ENCODE results near the gene PTPN1. TPM values are rescaled to one million over a fixed set of nuclear protein-coding genes. Genes with fewer than 3 reads are reported as not detected.

PTPN1 gene
- total RNA-seq, 1 experiment from 2014 or later, result 30.8 TPM

- no peak overlapping the region for H2AK5ac ChIP-seq (ENCODE audit: insufficient read length, low read length)
- H3T11ph ChIP-seq (ENCODE audit: low read length), result no peak overlapping the region
- no peaks in the 10 kb centered on the region for H3K27me3 ChIP-seq (ENCODE audit: insufficient read depth, low read length)
- Mint-ChIP-seq H3K4me1 (no peaks in the 10 kb centered on the region), H3K36me3 (ENCODE audit: insufficient read depth in 1 of 3, low read depth in 3 of 3) (0 out of 7 replicates have a peak, but pooled peaks cover 0 to 3% (median 0%) of the 10 kb centered on the region in 3 experiments), H3K27ac (no peak overlapping the region), H3K9me3 (peaks cover 3 to 4% of the 10 kb centered on the region in 2 experiments; a peak in 3 of 5 replicates), H3K4me3 (no peak overlapping the region; a peak in 1 of 5 replicates), H3K27me3 (ENCODE audit: low read depth) (peaks cover 10% of the 10 kb centered on the region)
- H3K18ac ChIP-seq (ENCODE audit: insufficient read length, low read depth, low read length), result no peak overlapping the region
- H3K14ac ChIP-seq (ENCODE audit: insufficient read depth, low read length), result no peak overlapping the region
- no peak overlapping the region for H2BK5ac ChIP-seq (ENCODE audit: insufficient read length, low read length)
- WGBS (ENCODE audit: extremely low coverage, insufficient read length, low lambda C conversion rate), result no CpG with 5 or more reads among the region's 6 CpGs
- no peaks in the 10 kb centered on the region for H3K4me1 ChIP-seq (ENCODE audit: insufficient read depth, low read length)
- no peak overlapping the region for H3K4me2 ChIP-seq (ENCODE audit: insufficient read depth, insufficient read length, low read length)
- TF ChIP-seq, protein P1, sequence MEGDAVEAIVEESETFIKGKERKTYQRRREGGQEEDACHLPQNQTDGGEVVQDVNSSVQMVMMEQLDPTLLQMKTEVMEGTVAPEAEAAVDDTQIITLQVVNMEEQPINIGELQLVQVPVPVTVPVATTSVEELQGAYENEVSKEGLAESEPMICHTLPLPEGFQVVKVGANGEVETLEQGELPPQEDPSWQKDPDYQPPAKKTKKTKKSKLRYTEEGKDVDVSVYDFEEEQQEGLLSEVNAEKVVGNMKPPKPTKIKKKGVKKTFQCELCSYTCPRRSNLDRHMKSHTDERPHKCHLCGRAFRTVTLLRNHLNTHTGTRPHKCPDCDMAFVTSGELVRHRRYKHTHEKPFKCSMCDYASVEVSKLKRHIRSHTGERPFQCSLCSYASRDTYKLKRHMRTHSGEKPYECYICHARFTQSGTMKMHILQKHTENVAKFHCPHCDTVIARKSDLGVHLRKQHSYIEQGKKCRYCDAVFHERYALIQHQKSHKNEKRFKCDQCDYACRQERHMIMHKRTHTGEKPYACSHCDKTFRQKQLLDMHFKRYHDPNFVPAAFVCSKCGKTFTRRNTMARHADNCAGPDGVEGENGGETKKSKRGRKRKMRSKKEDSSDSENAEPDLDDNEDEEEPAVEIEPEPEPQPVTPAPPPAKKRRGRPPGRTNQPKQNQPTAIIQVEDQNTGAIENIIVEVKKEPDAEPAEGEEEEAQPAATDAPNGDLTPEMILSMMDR (conservative IDR thresholded peaks at IDR 0.05), result no peak
- H4K91ac ChIP-seq (ENCODE audit: insufficient read length, low read depth, low read length), result no peak overlapping the region
- no peak overlapping the region for H2BK20ac ChIP-seq (ENCODE audit: low read depth, low read length, poor library complexity, severe bottlenecking)
- no peaks in the 10 kb centered on the region for H3K9me3 ChIP-seq (ENCODE audit: control insufficient read depth, low read depth, low read length)
- H3K79me1 ChIP-seq (ENCODE audit: insufficient read depth, low read depth, low read length, poor library complexity, severe bottlenecking), result no peaks in the 10 kb centered on the region
- DNase-seq, result no peak
- no peak overlapping the region for H3K27ac ChIP-seq (ENCODE audit: insufficient read length, low read depth, low read length)
- no peak overlapping the region for H2BK12ac ChIP-seq (ENCODE audit: insufficient read length, low read depth, low read length)
- no peak overlapping the region for H3K23ac ChIP-seq (ENCODE audit: insufficient read length, low read depth, low read length)
- no peak overlapping the region for H3K56ac ChIP-seq (ENCODE audit: insufficient read length, low read depth, low read length)
- no peaks in the 10 kb centered on the region for H4K20me1 ChIP-seq (ENCODE audit: control insufficient read depth, insufficient read depth, insufficient read length)
- no peak overlapping the region for H2BK120ac ChIP-seq (ENCODE audit: low read depth, low read length, poor library complexity, severe bottlenecking)
- H2BK15ac ChIP-seq (ENCODE audit: low read depth, low read length), result no peak overlapping the region
- H3K23me2 ChIP-seq (ENCODE audit: insufficient read length, low read depth, low read length, poor library complexity, severe bottlenecking), result no peaks in the 10 kb centered on the region
- H4K8ac ChIP-seq (replicated peaks; ENCODE audit: insufficient read length, low read depth, low read length), result no peak overlapping the region
- H4K5ac ChIP-seq (ENCODE audit: insufficient read length, low read depth, low read length), result no peak overlapping the region
- no peaks in the 10 kb centered on the region for H3K79me2 ChIP-seq (ENCODE audit: insufficient read depth, low read length)
- no peak overlapping the region for H3K9ac ChIP-seq (ENCODE audit: extremely low read depth, insufficient read length, low read length)
- H3K4ac ChIP-seq (ENCODE audit: low read depth, low read length), result no peak overlapping the region
- H2AFZ ChIP-seq (ENCODE audit: low read length), result no peak overlapping the region
Measured at GRCh38 chr20:50484271-50484976, 25.8 kb upstream of the PTPN1 start.
